Mesenteric fat pad (tissue), 1 donor: ENCODE results near the gene FRMPD4. TPM values are rescaled to one million over a fixed set of nuclear protein-coding genes. Genes with fewer than 3 reads are reported as not detected.

Source experiments
- DNase-seq: peaks from one replicate; pipeline ENCODE4 v3.0.0-alpha.2; 2020; ENCODE audit warnings: low spot score
- total RNA-seq: library from RNA; stranded (reverse); fragmentation: NEBNext Ultra II Directional; extraction: Animal tissue kit (Norgen Biotek cat#: 25700); gene quantifications from one replicate; pipeline ENCODE4 v1.2.1, GENCODE V29; 2021
- donor health status: DM: yes; HTN: yes; CAD: no.

FRMPD4 gene
- total RNA-seq, 1 donor from 2014 or later: not detected

- no peak for DNase-seq
These were observed 584.0 kb downstream of the FRMPD4 start for GRCh38 chrX:12722314-12722713.

- no peak for DNase-seq
These were observed 603.1 kb downstream of the FRMPD4 start for GRCh38 chrX:12741416-12741815.

- no peak for DNase-seq
These were observed 609.2 kb downstream of the FRMPD4 start for GRCh38 chrX:12747433-12747832.

- DNase-seq: no peak
These were observed 613.6 kb downstream of the FRMPD4 start for GRCh38 chrX:12751887-12752286.

GRCh38 chrX:12753366-12753765 lies 615.1 kb downstream of the FRMPD4 start:
- DNase-seq: no peak

- no peak for DNase-seq
These were observed 620.0 kb downstream of the FRMPD4 start for GRCh38 chrX:12758291-12758690.

GRCh38 chrX:12767856-12768255 lies 629.6 kb downstream of the FRMPD4 start:
- DNase-seq: no peak

GRCh38 chrX:12768491-12768890 lies 630.2 kb downstream of the FRMPD4 start:
- DNase-seq: no peak

GRCh38 chrX:12770440-12770839 lies 632.2 kb downstream of the FRMPD4 start:
- DNase-seq: no peak

- no peak for DNase-seq
These were observed 633.3 kb downstream of the FRMPD4 start for GRCh38 chrX:12771445-12772069.
